IMR-90 (cell line): Measurements from ENCODE around the gene PDGFC. TPM values are rescaled to one million over a fixed set of nuclear protein-coding genes. Genes with fewer than 3 reads are reported as not detected.

Source experiments
- ATAC-seq: fragments of 200-7000 bp; cut with Tn5 transposase; 2 replicates; pipeline ENCODE4 v1.9.1; 2020; ENCODE audit warnings: low read depth, mild to moderate bottlenecking, moderate library complexity
- BruUV-seq: library from RNA; stranded (reverse); fragments of 400-500 nt; replicated peaks from 2 replicates; lab custom pipeline; 2021; lab: Mats Ljungman, UMichigan
- CTCF ChIA-PET: fragments of 300-600 bp; formaldehyde crosslinking; extraction: SDS; loops from one replicate; lab custom pipeline; 2021; ENCODE audit warnings: antibody characterized with exemption; lab: Yijun Ruan, JAX
- POLR2A ChIA-PET: fragments of 300-600 bp; sonication (Branson Sonifier 250); formaldehyde crosslinking; loops from one replicate; lab custom pipeline; 2022; ENCODE audit warnings: antibody characterized with exemption; ENCODE audit not compliant: unreplicated experiment; lab: Charles Lee
- DNase-seq: peaks from one replicate; pipeline ENCODE4 v3.0.0; 2013
- H2AFZ ChIP-seq: replicated peaks from 2 replicates; pipeline ENCODE3; 2013; ENCODE audit warnings: low read length, mild to moderate bottlenecking; ENCODE audit not compliant: poor library complexity
- H2AK5ac ChIP-seq: 2 replicates; pipeline ENCODE4 v1.6.1; 2013; ENCODE audit warnings: low read depth, low read length, inconsistent platforms
- H2AK9ac ChIP-seq: replicated peaks from 2 replicates; pipeline ENCODE3; 2013; ENCODE audit warnings: mild to moderate bottlenecking, low read depth, low read length, moderate library complexity; ENCODE audit not compliant: poor library complexity
- H2BK120ac ChIP-seq: 2 replicates; pipeline ENCODE4 v1.6.1; 2013; ENCODE audit warnings: low read depth, low read length, inconsistent platforms
- H2BK15ac ChIP-seq: 3 replicates; pipeline ENCODE4 v1.6.1; 2013; ENCODE audit warnings: low read depth, low read length, inconsistent platforms
- H2BK20ac ChIP-seq: 2 replicates; pipeline ENCODE4 v1.6.1; 2013; ENCODE audit warnings: low read depth, mild to moderate bottlenecking, inconsistent platforms, low read length, moderate library complexity
- H2BK5ac ChIP-seq: 2 replicates; pipeline ENCODE4 v1.6.1; 2013; ENCODE audit warnings: mild to moderate bottlenecking, low read depth, low read length, inconsistent platforms; ENCODE audit not compliant: poor library complexity, severe bottlenecking
- H3K14ac ChIP-seq: replicated peaks from 2 replicates; pipeline ENCODE4 v1.6.1; 2013; ENCODE audit warnings: low read depth, low read length, inconsistent platforms
- H3K18ac ChIP-seq: 2 replicates; pipeline ENCODE4 v1.6.1; 2013; ENCODE audit warnings: low read depth, low read length, control low read depth
- H3K23ac ChIP-seq: 2 replicates; pipeline ENCODE4 v1.6.1; 2013; ENCODE audit warnings: low read depth, low read length, inconsistent platforms
- H3K27ac ChIP-seq: 2 replicates; pipeline ENCODE4 v1.5.1; 2013; ENCODE audit warnings: mild to moderate bottlenecking, control low read depth, low read length; ENCODE audit not compliant: insufficient read depth
- H3K27me3 ChIP-seq: 2 replicates; pipeline ENCODE4 v1.6.1; 2013; ENCODE audit warnings: low read length; ENCODE audit not compliant: control insufficient read depth, insufficient read depth
- H3K36me3 ChIP-seq: 2 replicates; pipeline ENCODE4 v1.6.1; 2013; ENCODE audit warnings: low read length, mixed read lengths; ENCODE audit not compliant: control insufficient read depth, insufficient read depth
- H3K4ac ChIP-seq: 2 replicates; pipeline ENCODE4 v1.6.1; 2013; ENCODE audit warnings: low read depth, low read length, inconsistent platforms
- H3K4me1 ChIP-seq: 2 replicates; pipeline ENCODE4 v1.6.1; 2013; ENCODE audit warnings: low read length, mixed read lengths; ENCODE audit not compliant: control insufficient read depth, insufficient read depth
- H3K4me2 ChIP-seq: 2 replicates; pipeline ENCODE4 v1.6.1; 2013; ENCODE audit warnings: low read depth, mild to moderate bottlenecking, control low read depth, low read length, moderate library complexity
- H3K4me3 ChIP-seq: 2 replicates; pipeline ENCODE4 v1.5.1; 2013; ENCODE audit warnings: low read depth, mild to moderate bottlenecking, control low read depth, low read length, moderate library complexity; ENCODE audit not compliant: insufficient read depth
- H3K56ac ChIP-seq: 2 replicates; pipeline ENCODE4 v1.6.1; 2013; ENCODE audit warnings: low read length, inconsistent platforms; ENCODE audit not compliant: insufficient read depth; ENCODE audit errors: extremely low read depth
- H3K79me1 ChIP-seq, 2 experiments: 2 replicates each; pipeline ENCODE4 v1.6.1; 2013; ENCODE audit warnings: low read length in 2 of 2, inconsistent platforms in 1 of 2, low read depth in 1 of 2
- H3K9ac ChIP-seq: 2 replicates; pipeline ENCODE4 v1.6.1; 2013; ENCODE audit warnings: low read depth, low read length, control low read depth
- H3K9me1 ChIP-seq: 2 replicates; pipeline ENCODE4 v1.6.1; 2013; ENCODE audit warnings: low read length, inconsistent platforms; ENCODE audit not compliant: insufficient read depth
- H3K9me3 ChIP-seq: 2 replicates; pipeline ENCODE4 v1.6.1; 2013; ENCODE audit warnings: low read length; ENCODE audit not compliant: control insufficient read depth, insufficient read depth
- H4K20me1 ChIP-seq: 2 replicates; pipeline ENCODE4 v1.6.1; 2013; ENCODE audit warnings: low read length, inconsistent platforms; ENCODE audit not compliant: insufficient read depth
- H4K5ac ChIP-seq: 2 replicates; pipeline ENCODE4 v1.6.1; 2013; ENCODE audit warnings: mild to moderate bottlenecking, low read depth, low read length, control low read depth
- H4K8ac ChIP-seq, 2 experiments: 2 replicates each; pipeline ENCODE4 v1.6.1; 2013; ENCODE audit warnings: low read depth in 2 of 2, low read length in 2 of 2, control low read depth in 1 of 2, inconsistent platforms in 1 of 2
- H4K91ac ChIP-seq: 2 replicates; pipeline ENCODE4 v1.6.1; 2013; ENCODE audit warnings: low read depth, low read length, inconsistent platforms; ENCODE audit not compliant: insufficient read depth
- CHD1 ChIP-seq: IDR thresholded peaks from 2 replicates; pipeline ENCODE4 v1.6.1; 2012; ENCODE audit warnings: low read depth, low read length, improper control_type of control experiment
- MAFK ChIP-seq: IDR thresholded peaks from 2 replicates; pipeline ENCODE4 v1.6.1; 2012; ENCODE audit warnings: low read depth, low read length, improper control_type of control experiment
- MXI1 ChIP-seq: IDR thresholded peaks from 2 replicates; pipeline ENCODE4 v1.6.1; 2012; ENCODE audit warnings: low read depth, mild to moderate bottlenecking, low read length, moderate library complexity, borderline replicate concordance
- RAD21 ChIP-seq: IDR thresholded peaks from 2 replicates; pipeline ENCODE4 v1.6.1; 2012; ENCODE audit warnings: low read length, improper control_type of control experiment
- USF2 ChIP-seq: fragments of 150-350 bp; IDR thresholded peaks from 2 replicates; pipeline ENCODE4 v1.6.1; 2017; ENCODE audit warnings: mild to moderate bottlenecking, antibody characterized with exemption, low read length, low read depth
- dilution Hi-C: fragments of 300-500 bp; cut with HindIII; formaldehyde crosslinking; loops from one replicate; pipeline ENCODE4 v1.14.3; 2018; ENCODE audit warnings: low sequenced_read_pairs; ENCODE audit not compliant: unreplicated experiment
- in situ Hi-C: fragments of 300-500 bp; cut with MboI; formaldehyde crosslinking; loops from 3 replicates; pipeline ENCODE4 v1.14.3; 2019; ENCODE audit warnings: low sequenced_read_pairs, inconsistent platforms, mixed read lengths
- intact Hi-C: fragments of 100-400 bp; cut with micrococcal nuclease; formaldehyde crosslinking; loops from 2 replicates; pipeline ENCODE4 v1.10.0; 2022
- polyA plus RNA-seq, 3 experiments: library from polyadenylated mRNA; depleted of rRNA; stranded (reverse); fragments of >200 nt; gene quantifications; 2 replicates each; pipeline ENCODE4 v1.2.3, GENCODE V29; 2012; ENCODE audit warnings: low replicate concordance in 1 of 3
- total RNA-seq: library from RNA; depleted of rRNA; stranded (reverse); fragments of >200 nt; gene quantifications from 2 replicates; pipeline ENCODE4 v1.2.3, GENCODE V29; 2012

PDGFC gene
- total and polyA plus RNA-seq, 2 of the 4 experiments (the other 2 are of a cell fraction), result 19.8 to 90.7 TPM

GRCh38 chr4:156786713-156787112, 184.9 kb downstream of the PDGFC start:
- Histone ChIP-seq H3K4me3 (no peak overlapping the region), H2BK120ac (no peak overlapping the region), H3K27me3 (no peaks in the 10 kb centered on the region), H3K36me3 (no peaks in the 10 kb centered on the region; the same call in 1 of the 2 replicates), H3K4me1 (peaks cover 3% of the 10 kb centered on the region; the same call in 1 of the 2 replicates), H3K4me2 (no peak overlapping the region), H4K5ac (no peak overlapping the region), H3K4ac (no peak overlapping the region), H2BK20ac (no peak overlapping the region), H3K9me1 (no peaks in the 10 kb centered on the region), H2BK5ac (no peak overlapping the region), H3K14ac (no peak overlapping the region), H3K9ac (no peak overlapping the region), H2AK5ac (no peak overlapping the region), H3K23ac (no peak overlapping the region), H4K8ac (no peak overlapping the region), H4K91ac (no peak overlapping the region), H2AFZ (no peak overlapping the region), H2AK9ac (no peak overlapping the region), H3K18ac (no peak overlapping the region), H3K56ac (no peak overlapping the region), H3K9me3 (no peaks in the 10 kb centered on the region), H3K27ac (no peak overlapping the region), H2BK15ac (no peak overlapping the region), H4K20me1 (no peaks in the 10 kb centered on the region), H3K79me1 (peaks cover 0 to 20% of the 10 kb centered on the region in 2 experiments; a peak in 2 of 4 replicates)
- intact Hi-C loops, result no loop called here
- in situ Hi-C loops, result no loop called here
- dilution Hi-C loops, result no loop called here
- DNase-seq (no peak), ATAC-seq (no peak)
- TF ChIP-seq RAD21, result no peak
- TF ChIP-seq USF2, result no peak
- no peak for TF ChIP-seq MXI1
- TF ChIP-seq MAFK, result no peak
- no peak for TF ChIP-seq CHD1
- ChIA-PET CTCF (no interaction called here), POLR2A (no interaction called here)
- BruUV-seq, result no TSS peak
